NCI-H774 (cell line): ENCODE data around the gene RAB30.
"Not testable (repeated sequence)": the region's sequence is repeated elsewhere in the genome, so short reads cannot be mapped to it uniquely, and the experiment has no call there.

ENCODE experiments used
- DNase-seq: peaks from one replicate; lab custom pipeline; 2025; lab: John Stamatoyannopoulos, UW

RAB30 gene

GRCh38 chr11:83009999-83010398 is 61.7 kb downstream of the RAB30 start:
- no peak for DNase-seq

GRCh38 chr11:83009136-83009535 is 62.6 kb downstream of the RAB30 start:
- DNase-seq, result not testable (repeated sequence)

- no peak for DNase-seq
Observed at GRCh38 chr11:83008581-83008923, 63.1 kb downstream of the RAB30 start.

- peak; percentile 45 for DNase-seq
Observed at GRCh38 chr11:83007909-83008580, 63.7 kb downstream of the RAB30 start.

GRCh38 chr11:83007477-83007876 is 64.2 kb downstream of the RAB30 start:
- DNase-seq, result no peak

- DNase-seq, result peak; percentile 62
Observed at GRCh38 chr11:83006877-83007330, 64.8 kb downstream of the RAB30 start.

GRCh38 chr11:83004746-83005556 is 66.7 kb downstream of the RAB30 start:
- DNase-seq, result no peak

- DNase-seq, result no peak
Observed at GRCh38 chr11:83002522-83002921, 69.2 kb downstream of the RAB30 start.

- no peak for DNase-seq
Observed at GRCh38 chr11:83002053-83002452, 69.6 kb downstream of the RAB30 start.

GRCh38 chr11:83000381-83000780 is 71.3 kb downstream of the RAB30 start:
- no peak for DNase-seq

- no peak for DNase-seq
Observed at GRCh38 chr11:82999232-82999631, 72.5 kb downstream of the RAB30 start.

- DNase-seq, result no peak
Observed at GRCh38 chr11:82998697-82999096, 73.0 kb downstream of the RAB30 start.

- peak; percentile 70 for DNase-seq
Observed at GRCh38 chr11:82996966-82997606, 74.6 kb downstream of the RAB30 start.

- no peak for DNase-seq
Observed at GRCh38 chr11:82995754-82996398, 75.8 kb downstream of the RAB30 start.

GRCh38 chr11:82995235-82995634 is 76.5 kb downstream of the RAB30 start:
- no peak for DNase-seq

- DNase-seq, result no peak
Observed at GRCh38 chr11:82994604-82995230, 77.0 kb downstream of the RAB30 start.

- no peak for DNase-seq
Observed at GRCh38 chr11:82992223-82992622, 79.5 kb downstream of the RAB30 start.

- DNase-seq, result peak; percentile 43
Observed at GRCh38 chr11:82989628-82990404, 81.9 kb downstream of the RAB30 start.

- DNase-seq, result peak; percentile 60
Observed at GRCh38 chr11:82988936-82989627, 82.6 kb downstream of the RAB30 start.

GRCh38 chr11:82987997-82988396 is 83.7 kb downstream of the RAB30 start:
- DNase-seq, result no peak

- DNase-seq, result no peak
Observed at GRCh38 chr11:82986446-82986845, 85.3 kb downstream of the RAB30 start.
